ENCODE results near the gene HEPN1.
"Not testable (repeated sequence)": the region's sequence is repeated elsewhere in the genome, so short reads cannot be mapped to it uniquely, and the experiment has no call there.

The HEPN1 gene

DNA sequence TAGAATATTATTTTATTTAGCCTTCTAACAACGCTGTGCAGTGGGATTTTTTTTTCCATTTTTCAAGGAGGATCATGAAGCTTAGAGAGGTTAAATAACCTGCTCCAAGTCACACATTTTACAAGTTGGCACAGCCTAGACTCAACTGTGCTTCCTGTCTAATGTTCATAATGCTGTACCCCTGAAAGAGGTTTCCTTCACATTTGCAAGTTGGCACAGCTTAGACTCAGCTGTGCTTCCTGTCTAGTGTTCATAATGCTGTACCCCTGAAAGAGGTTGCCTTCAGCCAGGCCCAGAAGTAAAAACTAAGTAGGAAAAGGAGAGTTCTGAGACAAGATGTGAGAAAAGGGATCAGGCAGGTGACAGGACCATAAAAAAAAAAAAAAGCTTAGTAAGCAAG is 24.7 kb downstream of the HEPN1 start:
- Mint-ChIP-seq H3K27ac (peak overlapping the region; percentile 2 to 68), H3K4me3 (peak overlapping the region in 1 of 2 donors; percentile 2), H3K4me1 (ENCODE audit: low read depth in 2 of 2) (peaks cover 6 to 14% of the 10 kb centered on the region in 2 donors), H3K9me3 (peaks cover 4 to 7% of the 10 kb centered on the region in 2 donors), H3K36me3 (ENCODE audit: insufficient read depth) (no peaks in the 10 kb centered on the region), H3K27me3 (peaks cover 0 to 26% of the 10 kb centered on the region in 2 donors)
- DNase-seq, result no peak
- no peak for ATAC-seq (replicated peaks)

- Mint-ChIP-seq H3K9me3 (peaks cover 5 to 7% of the 10 kb centered on the region in 2 donors), H3K27ac (no peak overlapping the region), H3K4me1 (ENCODE audit: low read depth in 2 of 2) (peaks cover 6 to 15% of the 10 kb centered on the region in 2 donors), H3K36me3 (ENCODE audit: insufficient read depth) (no peaks in the 10 kb centered on the region), H3K27me3 (peaks cover 0 to 19% of the 10 kb centered on the region in 2 donors), H3K4me3 (no peak overlapping the region)
- ATAC-seq (replicated peaks), result no peak
- DNase-seq, result no peak
Measured at GRCh38 chr11:124944565-124944964, 25.5 kb downstream of the HEPN1 start.

GRCh38 chr11:124945826-124946225 is 26.8 kb downstream of the HEPN1 start:
- no peak overlapping the region for H3K4me3 Mint-ChIP-seq
- H3K4me1 Mint-ChIP-seq (ENCODE audit: low read depth in 2 of 2), result peaks cover 11 to 15% of the 10 kb centered on the region in 2 donors
- H3K27me3 Mint-ChIP-seq, result peaks cover 0 to 6% of the 10 kb centered on the region in 2 donors
- no peaks in the 10 kb centered on the region for H3K36me3 Mint-ChIP-seq (ENCODE audit: insufficient read depth)
- ATAC-seq (replicated peaks) (no peak), DNase-seq (no peak)
- no peak overlapping the region for H3K27ac Mint-ChIP-seq
- H3K9me3 Mint-ChIP-seq, result peaks cover 5 to 7% of the 10 kb centered on the region in 2 donors

DNA sequence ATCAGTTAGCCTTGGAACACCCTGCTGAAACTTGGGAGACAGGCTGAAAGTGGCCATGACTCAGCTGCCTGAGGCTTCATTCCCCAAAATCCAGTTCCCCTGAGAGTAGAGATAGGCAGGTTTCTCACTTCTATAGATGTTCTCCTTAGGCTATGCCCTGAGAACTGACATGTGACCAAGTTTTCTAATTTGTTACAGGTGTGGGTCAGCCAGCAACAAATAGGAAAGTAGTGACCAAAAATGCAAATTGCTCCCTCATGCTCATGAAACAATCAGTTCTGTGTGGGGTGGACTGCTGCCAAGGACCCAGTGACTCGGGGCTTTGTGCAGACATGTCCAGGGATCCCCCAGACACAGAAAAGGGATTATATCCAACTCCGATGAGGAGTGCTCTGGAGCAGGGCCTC is 27.7 kb downstream of the HEPN1 start:
- DNase-seq (no peak), ATAC-seq (replicated peaks) (no peak)
- Mint-ChIP-seq H3K4me3 (no peak overlapping the region), H3K4me1 (ENCODE audit: low read depth in 2 of 2) (peaks cover 11 to 15% of the 10 kb centered on the region in 2 donors), H3K27me3 (no peaks in the 10 kb centered on the region), H3K27ac (no peak overlapping the region), H3K9me3 (peaks cover 5 to 7% of the 10 kb centered on the region in 2 donors), H3K36me3 (ENCODE audit: insufficient read depth) (no peaks in the 10 kb centered on the region)

- Mint-ChIP-seq H3K4me1 (ENCODE audit: low read depth in 2 of 2) (peaks cover 5 to 8% of the 10 kb centered on the region in 2 donors), H3K9me3 (peaks cover 5 to 7% of the 10 kb centered on the region in 2 donors), H3K36me3 (ENCODE audit: insufficient read depth) (no peaks in the 10 kb centered on the region), H3K4me3 (no peak overlapping the region), H3K27me3 (no peaks in the 10 kb centered on the region), H3K27ac (no peak overlapping the region)
- peak; percentile 15 for ATAC-seq (replicated peaks)
- peak in 1 of 3 experiments; percentile 10 for DNase-seq
Measured at GRCh38 chr11:124950601-124951330, 31.7 kb downstream of the HEPN1 start.

GRCh38 chr11:124951341-124951740 is 32.3 kb downstream of the HEPN1 start:
- Mint-ChIP-seq H3K36me3 (ENCODE audit: insufficient read depth) (no peaks in the 10 kb centered on the region), H3K4me1 (ENCODE audit: low read depth in 2 of 2) (peaks cover 5 to 8% of the 10 kb centered on the region in 2 donors), H3K4me3 (no peak overlapping the region), H3K9me3 (peaks cover 5 to 7% of the 10 kb centered on the region in 2 donors), H3K27ac (no peak overlapping the region), H3K27me3 (no peaks in the 10 kb centered on the region)
- ATAC-seq (replicated peaks) (no peak), DNase-seq (no peak)

GRCh38 chr11:124953753-124954589 is 34.9 kb downstream of the HEPN1 start, which contains the start of gene CCDC15:
TSS of gene CCDC15 (plus strand) at chr11:124954202. CDS start at chr11:124954733, 531 bp downstream.
- peak; percentile 91 to 94 (median 93) for DNase-seq
- Mint-ChIP-seq H3K36me3 (ENCODE audit: insufficient read depth) (no peaks in the 10 kb centered on the region), H3K27me3 (no peaks in the 10 kb centered on the region), H3K27ac (no peak within 1 kb of the TSS), H3K9me3 (no peaks in the 10 kb centered on the region), H3K4me3 (no peak within 1 kb of the TSS), H3K4me1 (ENCODE audit: low read depth in 2 of 2) (peaks cover 0 to 5% of the 10 kb centered on the region in 2 donors)
- ATAC-seq (replicated peaks), result peak; percentile 97

GRCh38 chr11:124954590-124954955 is 35.5 kb downstream of the HEPN1 start:
- no peak overlapping the region for H3K4me3 Mint-ChIP-seq
- ATAC-seq (replicated peaks) (no peak), DNase-seq (no peak)
- no peaks in the 10 kb centered on the region for H3K36me3 Mint-ChIP-seq (ENCODE audit: insufficient read depth)
- peaks cover 0 to 5% of the 10 kb centered on the region in 2 donors for H3K4me1 Mint-ChIP-seq (ENCODE audit: low read depth in 2 of 2)
- H3K27me3 Mint-ChIP-seq, result no peaks in the 10 kb centered on the region
- H3K27ac Mint-ChIP-seq, result no peak overlapping the region
- no peaks in the 10 kb centered on the region for H3K9me3 Mint-ChIP-seq

DNA sequence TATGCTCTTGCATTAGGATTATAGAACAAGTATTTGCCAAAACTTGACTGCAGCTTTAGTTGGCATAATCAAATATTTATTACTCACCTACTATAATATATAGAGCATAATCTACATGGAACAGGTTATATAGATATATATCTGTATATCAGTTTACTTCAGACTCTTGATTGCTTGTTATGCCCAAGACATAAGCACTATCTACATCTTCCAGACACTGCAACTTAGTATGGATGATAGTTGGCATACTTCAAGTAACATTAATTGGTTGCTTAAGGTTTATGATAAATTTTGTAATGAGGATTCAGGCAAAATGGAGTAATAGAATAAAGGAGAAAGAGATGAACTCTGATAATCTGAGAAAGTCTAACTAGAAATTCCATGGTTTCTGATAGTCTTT is 36.0 kb downstream of the HEPN1 start:
- peaks cover 0 to 4% of the 10 kb centered on the region in 2 donors for H3K4me1 Mint-ChIP-seq (ENCODE audit: low read depth in 2 of 2)
- DNase-seq, result no peak
- H3K27ac Mint-ChIP-seq, result no peak overlapping the region
- H3K9me3 Mint-ChIP-seq, result no peaks in the 10 kb centered on the region
- no peaks in the 10 kb centered on the region for H3K27me3 Mint-ChIP-seq
- no peak for ATAC-seq (replicated peaks)
- no peak overlapping the region for H3K4me3 Mint-ChIP-seq
- no peaks in the 10 kb centered on the region for H3K36me3 Mint-ChIP-seq (ENCODE audit: insufficient read depth)

DNA sequence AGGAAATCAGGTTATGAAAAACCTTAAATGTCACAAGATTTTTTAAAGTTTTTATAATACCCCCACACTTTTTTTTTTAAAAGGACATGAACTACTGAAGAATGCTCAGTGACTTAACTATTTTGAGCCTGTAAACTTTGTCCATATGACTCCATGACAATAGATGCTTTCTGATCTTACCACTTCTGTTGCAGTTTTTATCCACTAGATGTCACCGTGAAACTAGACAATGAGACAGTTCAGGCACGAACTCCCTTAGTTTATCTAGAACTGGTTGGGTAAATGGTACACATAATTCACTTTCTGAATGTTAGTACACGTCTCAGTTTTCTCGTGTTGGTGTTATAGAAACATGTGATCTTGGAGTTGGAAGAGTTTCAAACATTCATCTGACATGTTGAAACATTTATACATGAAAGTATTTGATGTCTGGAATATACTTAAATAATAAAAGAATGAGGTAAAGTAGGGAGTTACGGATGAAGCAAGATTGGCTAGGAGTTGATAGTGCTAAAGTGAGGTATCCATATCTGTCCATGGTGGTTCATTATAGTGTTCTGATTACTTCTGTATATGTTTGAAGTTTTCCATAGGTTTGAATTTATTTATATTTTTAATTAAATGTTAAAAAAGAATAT is 43.0 kb downstream of the HEPN1 start:
- ATAC-seq (replicated peaks) (peak; percentile 96), DNase-seq (peak; percentile 28 to 43 (median 30))
- Mint-ChIP-seq H3K27ac (no peak overlapping the region), H3K36me3 (ENCODE audit: insufficient read depth) (no peaks in the 10 kb centered on the region), H3K4me3 (no peak overlapping the region), H3K27me3 (no peaks in the 10 kb centered on the region), H3K4me1 (ENCODE audit: low read depth in 2 of 2) (no peaks in the 10 kb centered on the region), H3K9me3 (no peaks in the 10 kb centered on the region)

GRCh38 chr11:124968197-124968596 is 49.1 kb downstream of the HEPN1 start:
- H3K9me3 Mint-ChIP-seq; H3K36me3 Mint-ChIP-seq (ENCODE audit: insufficient read depth); ATAC-seq (replicated peaks); H3K4me3 Mint-ChIP-seq; DNase-seq; H3K27me3 Mint-ChIP-seq; H3K27ac Mint-ChIP-seq; H3K4me1 Mint-ChIP-seq (ENCODE audit: low read depth in 2 of 2): not testable (repeated sequence)

Measured in effector memory CD8-positive, alpha-beta T cell (primary cell).